Testis (tissue), 2 donors: ENCODE results near the gene VPS16.

ENCODE experiments used
- CTCF ChIP-seq, 3 experiments: fragments of 450-650 bp in 2 of 3; fragments of 200-600 bp in 1 of 3; sonication (generic) in 1 of 3; IDR thresholded peaks; one replicate each; pipeline ENCODE4 v1.5.1; 2016 to 2019; ENCODE audit warnings: antibody characterized with exemption in 3 of 3, mild to moderate bottlenecking in 2 of 3, moderate library complexity in 1 of 3
- POLR2A ChIP-seq: fragments of 450-650 bp; IDR thresholded peaks from one replicate; pipeline ENCODE4 v1.6.1; 2017; ENCODE audit warnings: antibody characterized with exemption, mild to moderate bottlenecking, moderate library complexity

- TF ChIP-seq CTCF (IDR thresholded peaks at IDR 0.05) (no peak), POLR2A (no peak)
Observed at GRCh38 chr20:2805689-2806350, 34.7 kb upstream of the VPS16 start.
